Renal cortex interstitium (tissue), 11 donors: ENCODE measurements around the gene RERE. TPM values are rescaled to one million over a fixed set of nuclear protein-coding genes. Genes with fewer than 3 reads are reported as not detected.
"Not testable (repeated sequence)": the region's sequence is repeated elsewhere in the genome, so short reads cannot be mapped to it uniquely, and the experiment has no call there.

Experiments used
- DNase-seq, 11 donors: peaks; one replicate each; pipeline ENCODE4 v3.0.0-alpha.2; 2013; ENCODE audit warnings: low read depth in 9 of 11, low spot score in 4 of 11; ENCODE audit errors: extremely low read depth in 1 of 11
- polyA plus RNA-seq, 3 donors: library from polyadenylated mRNA; unstranded; fragments of 120-200 nt; gene quantifications; one replicate each; pipeline ENCODE4 v1.2.1, GENCODE V29; 2013; ENCODE audit not compliant: insufficient read length in 3 of 3

Gene RERE
- polyA plus RNA-seq, 3 donors: 149 to 169 (median 157) TPM

DNA sequence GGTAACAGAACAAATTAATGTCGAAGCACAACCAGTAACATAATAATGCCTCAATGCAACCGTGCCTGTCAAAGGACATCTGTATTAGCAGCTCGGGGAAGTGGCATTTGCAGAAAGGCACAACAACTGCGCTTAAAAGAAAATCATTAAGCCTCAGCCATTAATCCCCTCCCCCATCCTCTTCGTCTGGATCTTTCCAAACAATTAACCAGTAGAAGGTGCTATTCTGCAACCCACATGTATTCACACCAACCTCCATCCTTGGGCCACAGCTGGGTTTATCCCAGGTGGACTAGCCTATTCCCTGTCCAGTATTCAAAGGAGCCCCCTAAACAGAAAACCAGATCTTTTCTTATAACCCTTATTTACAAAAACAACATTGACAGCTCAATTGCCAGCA lies 2.6 kb downstream of the RERE start:
- DNase-seq: no peak

DNA sequence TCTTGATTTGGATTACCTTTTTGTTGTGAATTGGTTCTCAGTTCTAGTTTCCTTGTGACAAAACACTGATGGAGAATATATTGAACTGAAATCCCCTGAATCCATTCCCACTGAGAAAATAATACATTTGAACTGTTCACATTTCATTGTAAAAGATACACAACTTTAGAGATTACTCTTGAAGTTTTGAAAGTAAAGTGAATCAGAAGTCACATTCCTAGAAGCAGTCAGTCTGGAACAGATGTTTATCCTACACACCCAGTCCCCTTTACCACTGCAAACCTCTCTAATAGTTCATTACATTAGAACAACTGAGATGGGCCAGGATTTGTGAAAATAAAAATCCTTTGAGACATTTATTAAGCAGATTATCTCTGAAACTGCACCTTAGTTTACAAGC lies 3.4 kb downstream of the RERE start:
- DNase-seq: no peak

DNA sequence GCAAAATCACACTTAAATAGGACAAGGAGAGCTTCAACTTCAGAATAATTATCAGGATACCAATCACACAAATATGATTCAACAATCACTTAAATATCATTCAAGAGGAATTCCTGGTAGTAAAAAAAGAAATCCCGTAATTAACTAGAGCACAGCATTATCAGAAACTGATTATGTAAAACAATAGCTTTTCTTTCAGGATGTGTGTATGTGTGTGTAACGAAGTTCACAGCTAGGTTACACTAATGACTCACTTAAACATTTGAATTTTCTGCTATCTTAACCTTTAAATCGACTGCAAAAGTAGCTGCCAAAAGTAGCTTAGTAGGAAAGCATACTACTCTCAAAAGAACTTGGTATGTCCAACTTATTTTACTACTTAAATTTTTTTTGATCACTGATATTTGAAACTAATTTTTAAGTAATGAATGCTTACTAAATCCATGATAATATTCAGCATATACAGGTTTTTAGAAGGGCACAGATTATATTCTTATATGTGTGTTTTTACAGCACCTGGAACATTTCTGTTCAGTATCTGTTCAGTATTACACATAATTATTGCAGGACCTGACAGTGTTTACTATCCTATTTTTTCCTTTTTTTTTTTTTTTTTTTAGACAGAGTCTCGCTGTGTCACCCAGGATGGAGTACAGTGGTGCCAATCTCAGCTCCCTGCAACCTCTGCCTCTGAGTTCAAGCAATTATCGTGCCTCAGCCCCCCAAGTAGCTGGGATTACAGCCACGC lies 4.2 kb downstream of the RERE start:
- no peak for DNase-seq

DNA sequence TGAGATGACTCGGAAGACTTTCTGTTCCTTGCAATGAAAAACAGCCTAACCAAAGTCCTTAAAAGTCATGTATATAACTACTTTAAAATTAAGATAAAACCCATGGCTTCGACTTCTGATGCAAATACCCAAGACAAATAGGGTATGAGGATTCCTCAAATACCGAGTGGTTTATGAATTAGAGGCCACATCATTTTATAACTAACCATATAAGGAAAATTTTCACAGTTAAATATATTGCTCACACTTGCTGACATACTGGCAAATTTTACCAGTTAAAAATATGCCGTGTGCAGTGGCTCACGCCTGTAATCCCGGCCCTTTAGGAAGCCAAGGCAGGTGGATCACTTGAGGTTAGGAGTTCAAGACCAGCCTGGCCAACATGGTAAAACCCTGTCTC lies 5.4 kb downstream of the RERE start:
- no peak for DNase-seq

DNA sequence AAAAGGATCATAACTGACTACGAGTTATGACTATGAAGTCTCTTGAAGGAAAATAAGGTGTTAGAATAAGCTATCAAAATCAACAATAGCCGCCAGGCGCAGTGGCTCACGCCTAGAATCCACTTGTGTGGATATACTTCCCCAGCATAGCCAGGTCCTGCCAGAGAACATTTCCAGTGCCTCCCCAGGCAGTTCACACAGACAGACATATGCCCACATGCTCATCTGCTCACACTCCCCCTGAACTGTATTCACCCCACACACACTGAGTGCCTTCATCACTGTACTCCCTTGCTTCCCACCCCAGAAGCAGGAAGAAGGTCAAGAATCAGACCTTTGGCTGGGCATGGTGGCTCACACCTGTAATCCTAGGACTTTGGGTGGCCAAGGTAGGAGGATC lies 6.5 kb downstream of the RERE start:
- no peak for DNase-seq

DNA sequence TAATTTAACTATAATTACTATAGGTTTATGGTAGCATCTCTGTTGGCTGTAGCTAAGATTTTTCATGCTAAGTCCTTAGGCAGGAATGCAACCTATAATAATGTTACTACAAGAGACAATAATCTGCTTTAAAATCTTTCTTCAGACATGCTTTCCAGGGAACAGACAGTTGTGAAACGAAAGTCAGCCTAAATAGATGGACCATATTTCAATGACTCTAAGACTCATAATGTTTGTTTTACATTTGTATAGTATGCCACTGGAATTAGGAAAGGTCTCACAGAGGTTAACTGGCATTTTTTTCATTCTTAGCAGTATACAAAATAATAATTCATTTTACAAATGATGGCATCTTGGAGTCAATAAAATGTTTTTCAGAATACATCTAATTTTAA lies 8.1 kb downstream of the RERE start:
- DNase-seq: no peak

DNA sequence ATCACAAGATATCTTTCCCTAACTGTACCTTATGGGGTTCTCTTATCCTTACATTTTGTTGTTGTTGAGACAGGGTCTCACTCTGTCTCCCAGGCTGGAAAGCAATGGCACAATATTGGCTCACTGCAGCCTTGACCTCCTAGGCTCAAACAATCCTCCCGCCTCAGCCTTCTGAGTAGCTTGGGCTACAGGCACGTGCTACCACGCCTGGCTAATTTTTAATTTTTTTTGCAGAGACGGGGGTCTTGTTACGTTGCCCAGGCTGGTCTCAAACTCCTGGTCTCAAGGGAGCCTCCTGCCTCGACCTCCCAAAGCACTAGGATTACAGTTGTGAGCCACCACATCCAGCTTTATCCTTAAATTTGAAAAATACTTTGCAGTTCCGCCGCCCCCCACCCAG lies 10.4 kb downstream of the RERE start:
- DNase-seq: no peak

DNA sequence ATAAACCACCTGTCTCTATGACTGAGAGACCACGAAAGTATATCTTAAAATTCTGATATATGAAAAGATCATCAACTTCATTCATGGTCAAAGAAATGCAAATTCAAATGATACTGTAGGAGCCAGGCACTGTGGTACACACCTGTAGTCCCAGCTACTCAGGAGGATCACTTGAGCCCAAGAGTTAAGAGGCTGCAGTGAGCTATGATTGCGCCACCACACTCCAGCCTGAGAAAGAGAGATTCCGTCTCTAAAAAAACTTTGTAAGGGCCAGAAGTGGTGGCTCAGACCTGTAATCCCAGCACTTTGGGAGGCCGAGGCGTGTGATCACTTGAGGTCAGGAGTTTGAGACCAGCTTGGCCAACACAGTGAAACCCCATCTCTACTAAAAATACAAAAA lies 17.0 kb downstream of the RERE start:
- no peak for DNase-seq

DNA sequence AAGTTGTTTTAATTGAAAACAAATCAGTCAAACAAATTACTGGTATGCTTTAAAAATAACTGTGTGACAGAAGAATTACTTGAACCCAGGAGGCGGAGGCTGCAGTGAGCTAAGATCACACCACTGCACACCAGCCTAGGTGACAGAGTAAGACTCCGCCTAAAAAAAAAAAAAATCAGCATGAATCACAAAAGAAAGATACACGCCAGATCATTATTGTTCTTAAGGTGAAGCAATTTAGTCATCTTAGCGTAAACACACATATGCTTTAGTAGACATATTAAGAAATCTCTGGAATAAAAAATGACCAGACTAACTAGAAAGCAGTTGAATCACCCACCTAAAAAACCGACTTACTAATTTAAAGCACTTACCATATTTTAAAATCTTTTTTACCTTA lies 20.2 kb downstream of the RERE start:
- DNase-seq: no peak

DNA sequence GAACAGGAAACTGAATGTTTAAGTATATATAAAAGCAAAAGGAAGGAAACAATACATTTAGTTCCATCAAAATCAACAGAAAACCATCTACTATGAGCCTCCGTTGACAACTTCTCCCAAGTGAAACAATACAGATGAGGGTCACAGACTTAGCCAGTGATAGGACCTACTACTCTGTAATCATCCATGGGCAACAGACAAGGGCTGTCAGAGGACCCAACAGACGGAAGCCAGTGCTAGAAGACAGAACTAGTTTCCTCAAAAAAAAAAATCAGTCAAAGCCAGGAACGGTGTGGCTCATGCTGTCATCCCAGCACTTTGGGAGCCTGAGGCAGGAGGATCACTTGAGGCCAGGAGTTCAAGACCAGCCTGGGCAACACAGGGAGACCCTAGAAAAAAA lies 20.6 kb downstream of the RERE start:
- no peak for DNase-seq

DNA sequence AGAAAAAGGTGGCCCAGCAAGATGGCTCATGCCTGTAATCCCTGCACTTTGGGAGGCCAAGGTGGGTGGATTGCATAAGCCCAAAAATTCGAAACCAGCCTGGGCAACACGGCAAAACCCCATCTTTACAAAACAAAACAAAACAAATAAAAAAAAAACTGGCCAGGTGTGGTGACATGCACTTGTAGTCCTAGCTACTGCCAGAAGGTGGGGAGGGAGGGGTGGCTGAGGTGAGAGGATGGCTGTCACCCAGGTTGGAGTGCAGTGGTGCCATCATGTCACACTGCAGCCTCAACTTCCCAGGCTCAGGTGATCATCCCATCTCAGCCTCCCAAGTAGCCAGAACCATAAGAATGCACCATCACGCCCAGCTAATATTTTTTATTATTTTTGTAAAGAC lies 22.8 kb downstream of the RERE start:
- DNase-seq: no peak

DNA sequence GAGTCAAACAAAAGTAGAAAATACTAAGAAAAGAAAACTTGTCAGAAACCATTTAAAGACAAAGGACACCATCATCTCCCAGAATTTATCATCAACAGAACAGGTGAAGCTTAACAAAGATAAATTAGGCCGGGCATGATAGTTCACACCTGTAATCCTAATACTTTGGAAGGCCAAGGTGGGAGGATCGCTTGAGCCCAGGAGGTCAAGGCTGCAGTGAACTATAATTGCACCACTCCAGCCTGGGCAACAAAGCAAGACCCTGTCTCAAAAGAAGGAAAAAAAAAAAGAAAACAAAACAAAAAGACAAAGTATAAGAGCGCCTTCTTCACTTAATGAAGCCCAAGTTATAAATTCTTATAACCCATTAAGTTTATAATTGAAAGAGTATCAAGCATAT lies 25.6 kb downstream of the RERE start:
- no peak for DNase-seq

DNA sequence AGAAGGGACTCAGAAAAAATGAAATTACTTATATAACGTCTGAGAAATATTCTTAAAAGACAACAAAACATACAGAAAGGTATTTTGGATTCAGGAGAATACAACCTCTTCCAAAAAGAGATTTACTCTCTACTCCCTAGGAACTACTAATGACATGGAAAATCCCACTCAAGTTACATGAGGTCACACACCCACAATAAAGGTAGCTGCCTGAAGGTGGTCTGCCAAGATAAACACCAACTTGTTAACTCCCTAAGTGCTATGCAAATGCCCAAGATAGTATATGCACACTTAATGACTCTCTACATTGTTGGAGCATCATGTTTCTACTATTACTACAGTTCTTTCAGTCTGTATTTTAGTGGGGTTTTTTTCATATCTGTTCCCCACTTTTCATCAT lies 26.5 kb downstream of the RERE start:
- no peak for DNase-seq

DNA sequence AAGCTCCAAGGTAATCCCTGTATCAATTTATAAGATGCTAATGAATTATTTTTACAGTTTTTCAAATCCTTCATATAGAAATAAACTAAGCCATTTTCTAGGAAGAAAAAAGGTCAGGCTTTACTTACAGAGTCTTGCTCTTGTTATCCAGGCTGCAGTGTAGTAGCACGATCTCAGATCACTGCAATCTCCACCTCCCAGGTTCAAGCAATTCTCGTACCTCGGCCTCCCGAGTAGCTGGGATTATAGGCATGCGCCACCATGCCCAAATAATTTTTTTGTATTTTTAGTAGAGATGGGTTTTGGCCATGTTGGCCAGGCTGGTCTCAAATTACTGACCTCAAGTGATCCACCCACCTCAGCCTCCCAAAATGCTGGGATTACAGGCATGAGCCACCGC lies 27.0 kb downstream of the RERE start:
- DNase-seq: no peak

DNA sequence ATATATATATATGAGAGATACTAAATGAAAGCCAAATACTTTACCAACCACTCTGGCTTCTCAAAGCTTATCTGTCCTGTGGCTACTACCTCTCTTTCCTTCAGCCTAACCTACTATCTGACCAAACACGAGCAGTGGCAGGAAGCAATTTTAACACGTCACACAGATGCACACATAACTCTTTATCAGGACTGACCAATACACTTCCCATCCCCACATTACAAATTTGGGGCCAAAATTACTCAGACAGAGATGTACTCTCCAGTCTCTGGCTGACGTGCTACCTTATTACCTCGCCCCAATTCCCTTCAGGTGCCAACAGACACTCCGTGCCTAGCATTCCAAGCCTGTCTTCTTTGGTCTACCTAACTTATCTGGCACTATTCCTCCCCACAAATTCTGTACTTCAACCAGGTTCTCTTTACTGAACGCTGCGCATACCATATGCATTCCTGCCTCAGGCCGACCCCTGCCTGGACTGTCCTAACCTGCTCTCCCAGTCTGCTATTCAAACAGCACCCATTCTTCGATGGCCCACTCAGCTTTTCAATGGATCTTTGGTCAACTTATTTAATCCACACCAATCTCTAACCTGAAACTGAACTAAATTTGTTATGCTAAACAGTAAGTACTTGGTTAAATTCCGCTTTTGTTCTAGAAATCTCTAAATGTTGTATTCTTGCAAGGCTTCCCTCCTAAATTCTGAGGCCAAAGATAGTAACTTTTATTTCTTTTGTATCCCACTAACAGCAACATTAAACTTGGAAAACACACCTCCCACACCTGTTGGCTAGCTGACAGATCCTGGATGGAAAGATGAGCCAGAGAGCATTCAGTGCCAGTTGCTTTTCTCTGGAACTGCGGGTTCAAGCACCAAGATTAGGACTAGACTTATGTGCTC lies 27.9 kb downstream of the RERE start:
- no peak for DNase-seq

DNA sequence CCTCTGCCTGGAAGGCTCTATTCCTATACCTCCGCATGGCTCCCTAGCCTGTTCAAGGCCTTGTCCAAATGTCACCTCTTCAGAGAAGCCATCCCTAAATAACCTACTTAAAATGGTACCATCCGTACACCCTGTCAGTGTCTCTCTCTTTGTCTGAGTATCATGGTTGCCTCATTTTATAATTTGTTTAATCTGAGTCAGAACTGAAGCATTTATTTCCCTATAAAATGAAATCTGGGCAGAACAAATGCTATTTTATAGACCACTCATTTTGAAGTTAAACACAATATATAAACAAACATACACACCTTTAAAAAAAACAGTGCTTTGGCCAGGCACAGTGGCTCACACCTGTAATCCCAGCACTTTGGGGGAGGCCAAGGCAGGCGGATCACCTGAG lies 30.2 kb downstream of the RERE start:
- no peak for DNase-seq

DNA sequence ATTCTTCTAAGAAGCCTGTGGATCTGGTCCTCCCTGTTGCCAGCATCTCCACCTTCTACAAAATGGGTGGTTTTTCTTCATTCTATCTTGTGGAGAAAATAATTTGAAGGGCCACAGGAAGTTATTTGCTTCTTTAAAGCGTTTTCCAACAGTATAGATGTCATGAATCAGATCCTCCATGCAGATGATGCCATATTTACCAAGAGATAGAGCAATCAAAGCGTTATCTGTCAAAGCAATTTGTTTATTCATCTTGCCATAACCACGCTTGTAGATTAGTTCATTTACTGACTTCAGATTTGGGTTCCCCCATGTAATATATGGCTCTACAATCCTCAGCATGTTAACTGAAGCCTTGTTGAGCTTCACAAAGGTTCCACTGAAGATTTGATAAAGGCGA lies 31.2 kb downstream of the RERE start:
- DNase-seq: not testable (repeated sequence)

DNA sequence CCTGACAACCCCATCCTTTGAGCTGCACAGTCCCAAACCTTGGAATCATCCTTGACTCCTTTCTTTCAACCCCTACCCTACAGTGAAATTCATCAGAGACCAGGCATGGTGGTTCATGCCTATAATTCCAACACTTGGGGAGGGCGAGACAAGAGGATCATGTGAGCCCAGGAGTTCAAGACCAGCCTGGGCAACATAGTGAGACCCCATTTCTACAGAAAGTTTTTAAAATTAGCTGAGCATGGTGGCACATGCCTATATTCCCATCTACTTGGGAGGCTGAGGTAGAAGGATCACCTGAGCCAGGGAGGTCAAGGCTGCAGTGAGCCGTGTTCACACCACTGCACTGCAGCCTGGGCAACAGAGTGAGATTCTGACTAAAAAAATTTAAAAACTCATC lies 34.5 kb downstream of the RERE start:
- no peak for DNase-seq

DNA sequence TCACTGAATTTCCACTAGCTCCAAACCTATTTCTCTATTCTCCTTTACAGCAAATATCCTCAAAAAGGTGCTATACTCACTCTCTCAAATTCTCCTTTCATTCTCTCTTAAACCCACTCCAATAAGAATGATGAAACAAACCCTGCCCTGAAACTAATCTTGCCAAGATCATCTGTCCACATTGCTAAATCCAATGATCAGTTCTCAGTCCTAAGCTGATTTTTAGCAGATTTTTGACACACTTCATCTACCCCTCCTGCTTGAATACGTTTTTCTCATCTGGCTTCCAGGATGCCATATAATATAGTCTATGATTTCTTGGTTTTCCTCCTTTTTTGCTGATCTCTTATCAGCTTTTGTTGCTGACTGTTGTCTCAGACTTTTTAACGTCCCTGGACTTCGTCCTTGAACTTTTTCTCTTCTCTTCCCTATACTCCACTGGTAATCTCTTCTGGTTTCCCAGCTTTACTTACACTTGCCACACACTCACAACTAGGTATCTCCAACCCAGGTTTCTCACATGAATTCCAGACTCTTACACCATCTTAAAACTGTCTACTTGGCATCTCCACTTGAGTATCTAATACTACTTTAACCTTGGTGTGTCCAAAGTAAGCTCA lies 35.3 kb downstream of the RERE start:
- no peak for DNase-seq

DNA sequence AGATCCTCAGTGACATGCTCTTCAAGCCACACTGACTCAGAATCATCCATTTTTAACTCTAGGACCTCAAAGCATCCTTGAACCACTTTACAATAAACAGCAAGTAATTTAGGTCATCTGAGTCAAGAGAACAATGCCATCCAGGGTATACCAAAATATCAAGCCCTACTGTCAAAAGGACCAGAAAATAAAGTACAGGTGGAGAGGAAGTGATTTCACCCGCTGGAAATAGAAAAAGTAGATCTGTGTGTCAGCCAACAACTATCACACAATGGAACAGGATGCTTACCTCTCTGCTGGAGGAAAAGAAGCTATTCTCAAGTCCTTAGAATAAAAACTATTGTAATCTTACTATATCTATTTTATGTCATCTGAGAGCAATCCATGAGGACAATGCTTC lies 37.0 kb downstream of the RERE start:
- no peak for DNase-seq
